ENCODE measurements around the gene FAM98B. TPM values are rescaled to one million over a fixed set of nuclear protein-coding genes. Genes with fewer than 3 reads are reported as not detected.

Gene FAM98B
- total RNA-seq, 4 donors from 2014 or later = 9.3 to 12.6 (median 10.9) TPM

DNA sequence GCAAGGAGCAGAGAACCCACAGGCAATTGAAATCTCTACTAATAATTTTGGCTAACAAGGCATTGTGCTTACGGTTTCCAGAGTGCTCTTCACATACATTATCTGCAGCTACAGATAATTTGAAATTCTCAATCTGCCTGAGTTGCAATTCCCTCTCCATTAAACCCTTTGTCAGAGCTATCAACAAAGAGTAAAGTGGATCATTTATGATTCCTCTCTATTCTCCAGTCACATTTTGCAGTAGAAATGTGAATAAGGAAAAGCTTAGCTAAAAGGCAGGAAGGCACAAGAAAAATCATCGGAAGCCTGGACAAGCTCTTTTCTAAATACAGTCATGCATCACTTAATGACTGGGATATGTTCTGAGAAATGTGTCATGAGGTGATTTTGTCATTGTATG is 49.6 kb downstream of the FAM98B start:
- Histone ChIP-seq H3K4me1 (no peaks in the 10 kb centered on the region), H3K27ac (no peak overlapping the region), H3K9me3 (no peaks in the 10 kb centered on the region), H3K27me3 (no peaks in the 10 kb centered on the region), H3K4me3 (replicated peaks in 1 of 3) (no peak overlapping the region), H3K36me3 (no peaks in the 10 kb centered on the region)
- intact Hi-C loops (cut with DNase I) = no loop called here
- TF ChIP-seq, protein P1, sequence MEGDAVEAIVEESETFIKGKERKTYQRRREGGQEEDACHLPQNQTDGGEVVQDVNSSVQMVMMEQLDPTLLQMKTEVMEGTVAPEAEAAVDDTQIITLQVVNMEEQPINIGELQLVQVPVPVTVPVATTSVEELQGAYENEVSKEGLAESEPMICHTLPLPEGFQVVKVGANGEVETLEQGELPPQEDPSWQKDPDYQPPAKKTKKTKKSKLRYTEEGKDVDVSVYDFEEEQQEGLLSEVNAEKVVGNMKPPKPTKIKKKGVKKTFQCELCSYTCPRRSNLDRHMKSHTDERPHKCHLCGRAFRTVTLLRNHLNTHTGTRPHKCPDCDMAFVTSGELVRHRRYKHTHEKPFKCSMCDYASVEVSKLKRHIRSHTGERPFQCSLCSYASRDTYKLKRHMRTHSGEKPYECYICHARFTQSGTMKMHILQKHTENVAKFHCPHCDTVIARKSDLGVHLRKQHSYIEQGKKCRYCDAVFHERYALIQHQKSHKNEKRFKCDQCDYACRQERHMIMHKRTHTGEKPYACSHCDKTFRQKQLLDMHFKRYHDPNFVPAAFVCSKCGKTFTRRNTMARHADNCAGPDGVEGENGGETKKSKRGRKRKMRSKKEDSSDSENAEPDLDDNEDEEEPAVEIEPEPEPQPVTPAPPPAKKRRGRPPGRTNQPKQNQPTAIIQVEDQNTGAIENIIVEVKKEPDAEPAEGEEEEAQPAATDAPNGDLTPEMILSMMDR (IDR thresholded peaks at IDR 0.05) = no peak
- no peak for TF ChIP-seq POLR2A (IDR thresholded peaks at IDR 0.05)
- DNase-seq = no peak
- 81 to 85% methylated on average over 2 of the region's 2 CpGs for WGBS, 2 donors

DNA sequence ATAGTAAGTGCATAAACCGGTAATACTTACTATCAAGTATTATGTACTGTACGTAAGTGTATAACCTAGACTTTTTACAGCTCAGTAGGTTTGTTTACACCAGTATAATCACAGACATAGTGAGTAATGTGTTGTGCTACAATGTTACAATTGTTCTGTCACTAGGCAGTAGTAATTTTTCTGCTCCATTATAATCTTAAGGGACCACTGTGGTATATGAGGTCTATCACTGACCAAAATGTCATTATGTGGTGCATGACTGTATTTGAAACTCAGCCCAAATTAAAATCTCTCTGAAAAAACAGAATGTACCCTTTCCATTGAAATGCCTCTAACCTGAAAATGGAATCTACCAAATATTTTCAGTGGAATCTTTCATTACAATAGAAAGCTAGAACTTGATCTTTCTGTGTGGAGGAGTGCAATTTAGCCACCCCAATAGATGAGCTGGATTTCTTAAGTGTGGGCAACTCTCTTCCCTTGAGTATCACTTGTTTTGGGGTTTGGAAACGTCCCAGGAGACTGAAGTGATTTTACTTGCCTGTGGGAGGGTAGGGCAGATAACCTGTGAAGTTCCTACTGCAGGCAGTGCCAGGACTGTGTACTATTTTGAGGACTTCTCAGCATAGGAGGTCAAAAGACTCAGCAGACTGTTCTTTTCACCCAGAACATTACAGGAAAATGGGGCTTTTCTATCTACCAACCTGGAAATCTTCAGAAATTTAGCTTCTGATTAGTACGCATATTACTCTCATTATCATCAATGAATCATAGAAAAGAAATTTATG is 50.9 kb downstream of the FAM98B start:
- intact Hi-C loops (cut with DNase I) = no loop called here
- TF ChIP-seq, protein P1 (IDR thresholded peaks at IDR 0.05) = no peak
- TF ChIP-seq POLR2A (IDR thresholded peaks at IDR 0.05) = no peak
- no peaks in the 10 kb centered on the region for H3K27me3 ChIP-seq
- no peak overlapping the region for H3K27ac ChIP-seq
- H3K4me1 ChIP-seq = no peaks in the 10 kb centered on the region
- no peak for DNase-seq
- H3K9me3 ChIP-seq = no peaks in the 10 kb centered on the region
- WGBS, 2 donors = 78 to 79% methylated on average over 4 of the region's 4 CpGs
- no peak overlapping the region for H3K4me3 ChIP-seq (replicated peaks in 1 of 3)
- H3K36me3 ChIP-seq = no peaks in the 10 kb centered on the region

DNA sequence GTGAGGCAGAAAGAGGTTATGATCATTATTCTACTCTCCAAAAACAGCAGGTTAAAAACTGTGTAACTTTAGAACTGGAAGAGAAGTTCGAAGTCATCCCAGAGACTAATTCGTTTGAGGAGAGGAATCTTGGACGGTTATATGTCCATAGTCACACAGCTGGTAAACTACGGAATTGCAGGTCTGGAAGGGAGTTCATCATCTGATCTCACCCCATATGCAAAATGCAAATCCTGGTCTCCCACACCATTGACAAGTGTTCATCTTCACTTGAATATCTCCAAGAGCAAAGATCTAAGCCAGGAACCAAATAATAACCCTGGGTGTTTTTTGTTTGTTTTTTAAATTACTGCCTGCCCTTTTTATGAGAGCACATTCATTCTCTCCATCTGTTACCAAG is 53.1 kb downstream of the FAM98B start:
- intact Hi-C loops (cut with DNase I) = no loop called here

DNA sequence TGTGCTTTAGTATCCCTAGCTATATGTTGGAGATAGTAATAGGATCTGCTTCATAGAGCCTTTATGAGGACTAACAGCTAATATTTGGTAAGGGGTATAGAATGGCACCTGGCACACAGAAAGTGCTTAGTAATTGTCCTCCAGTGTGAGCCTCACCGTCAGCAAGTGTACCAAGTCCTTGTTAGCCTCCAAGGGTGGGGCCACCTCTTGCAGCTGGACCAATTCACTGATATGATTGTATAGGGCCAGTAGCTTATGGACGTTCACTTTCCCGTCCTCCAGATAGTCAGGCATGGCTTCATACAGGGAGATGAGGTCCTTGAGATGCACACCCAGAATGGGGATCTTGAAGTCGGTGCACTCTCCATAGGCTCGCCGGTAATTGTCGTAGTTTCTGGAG is 53.6 kb downstream of the FAM98B start:
- DNase-seq = no peak
- Histone ChIP-seq H3K4me3 (replicated peaks in 1 of 3) (no peak overlapping the region), H3K27me3 (no peaks in the 10 kb centered on the region), H3K36me3 (no peaks in the 10 kb centered on the region), H3K27ac (no peak overlapping the region), H3K9me3 (no peaks in the 10 kb centered on the region), H3K4me1 (no peaks in the 10 kb centered on the region)
- 91 to 96% methylated on average over 7 of the region's 7 CpGs for WGBS, 2 donors
- intact Hi-C loops (cut with DNase I) = no loop called here
- TF ChIP-seq POLR2A (IDR thresholded peaks at IDR 0.05) = no peak
- TF ChIP-seq, protein P1 (IDR thresholded peaks at IDR 0.05) = no peak

More for the DNA sequence above, 53.1 kb downstream of the FAM98B start:
- Histone ChIP-seq H3K36me3 (no peaks in the 10 kb centered on the region), H3K9me3 (no peaks in the 10 kb centered on the region), H3K4me1 (no peaks in the 10 kb centered on the region), H3K4me3 (replicated peaks in 1 of 3) (no peak overlapping the region), H3K27ac (no peak overlapping the region), H3K27me3 (no peaks in the 10 kb centered on the region)
- DNase-seq = no peak
- TF ChIP-seq POLR2A (IDR thresholded peaks at IDR 0.05) = no peak
- TF ChIP-seq, protein P1 (IDR thresholded peaks at IDR 0.05) = no peak
- WGBS, 2 donors = 70 to 89% methylated on average over 4 of the region's 4 CpGs

DNA sequence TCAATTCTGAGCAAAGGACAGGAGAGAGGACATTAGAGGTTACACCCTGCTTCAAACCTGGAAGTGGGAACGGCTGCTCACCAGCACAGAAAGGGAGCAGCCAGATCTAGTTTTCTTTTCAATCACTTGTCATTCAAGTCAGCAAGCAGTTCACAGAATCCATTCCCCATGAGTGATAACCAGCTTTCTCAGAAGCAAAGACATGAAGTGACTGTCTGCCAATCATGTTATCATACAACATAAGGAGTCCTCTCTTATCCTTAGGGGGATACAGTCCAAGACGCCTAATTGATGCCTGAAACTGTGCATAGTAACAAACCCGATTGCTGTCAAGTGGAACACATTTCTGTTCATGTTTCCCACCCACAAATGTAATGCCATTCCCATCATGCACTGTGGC is 54.7 kb downstream of the FAM98B start:
- 78 to 83% methylated on average over 3 of the region's 3 CpGs for WGBS, 2 donors
- DNase-seq = no peak
- no peaks in the 10 kb centered on the region for H3K4me1 ChIP-seq
- intact Hi-C loops (cut with DNase I) = no loop called here
- no peaks in the 10 kb centered on the region for H3K27me3 ChIP-seq
- H3K9me3 ChIP-seq = no peaks in the 10 kb centered on the region
- TF ChIP-seq POLR2A (IDR thresholded peaks at IDR 0.05) = no peak
- TF ChIP-seq, protein P1 (IDR thresholded peaks at IDR 0.05) = no peak
- no peak overlapping the region for H3K4me3 ChIP-seq (replicated peaks in 1 of 3)
- no peak overlapping the region for H3K27ac ChIP-seq
- H3K36me3 ChIP-seq = no peaks in the 10 kb centered on the region
